WTC11 (cell line): ENCODE results near the gene MARCKSL1. TPM values are rescaled to one million over a fixed set of nuclear protein-coding genes. Genes with fewer than 3 reads are reported as not detected.

Source experiments
- ATAC-seq: fragments of 200-7000 bp; cut with Tn5 transposase; 2 replicates; pipeline ENCODE4 v1.10.0; 2021; ENCODE audit warnings: mild to moderate bottlenecking, moderate library complexity
- CTCF ChIA-PET: fragments of 300-600 bp; sonication (Branson Sonifier 250); formaldehyde crosslinking; loops from one replicate; lab custom pipeline; 2021; ENCODE audit warnings: antibody characterized with exemption; lab: Charles Lee
- POLR2A ChIA-PET: fragments of 350-600 bp; sonication (Branson Sonifier 250); formaldehyde crosslinking; loops from one replicate; lab custom pipeline; 2021; ENCODE audit warnings: antibody characterized with exemption; lab: Charles Lee
- DNase-seq: peaks from one replicate; pipeline ENCODE4 v3.0.0; 2021; ENCODE audit warnings: low spot score
- H3K27ac Mint-ChIP-seq: 2 replicates; pipeline ENCODE4 v1.8.0; 2021; ENCODE audit warnings: mixed read lengths
- H3K27me3 Mint-ChIP-seq: 2 replicates; pipeline ENCODE4 v1.8.0; 2021; ENCODE audit warnings: low read depth, mild to moderate bottlenecking, moderate library complexity, mixed read lengths
- H3K36me3 Mint-ChIP-seq: 2 replicates; pipeline ENCODE4 v1.8.0; 2021; ENCODE audit warnings: mixed read lengths
- H3K4me1 Mint-ChIP-seq: 2 replicates; pipeline ENCODE4 v1.8.0; 2022; ENCODE audit warnings: mixed read lengths
- H3K4me3 Mint-ChIP-seq: 2 replicates; pipeline ENCODE4 v1.8.0; 2021; ENCODE audit warnings: mild to moderate bottlenecking, moderate library complexity, mixed read lengths
- H3K9me3 Mint-ChIP-seq: 2 replicates; pipeline ENCODE4 v1.8.0; 2021; ENCODE audit warnings: mixed read lengths
- CREM ChIP-seq: sonication (generic); formaldehyde crosslinking; IDR thresholded peaks from 2 replicates; pipeline ENCODE4 v1.8.1; 2022; ENCODE audit warnings: mild to moderate bottlenecking, missing genetic modification reagents, moderate library complexity
- ELF4 ChIP-seq: sonication (generic); formaldehyde crosslinking; IDR thresholded peaks from 2 replicates; pipeline ENCODE4 v1.8.1; 2022; ENCODE audit warnings: low read depth, mild to moderate bottlenecking, moderate library complexity, missing genetic modification reagents
- FOXP1 ChIP-seq: sonication (generic); formaldehyde crosslinking; IDR thresholded peaks from 2 replicates; pipeline ENCODE4 v1.8.0; 2022; ENCODE audit warnings: missing genetic modification reagents, mild to moderate bottlenecking, moderate library complexity, borderline replicate concordance
- IRF2 ChIP-seq: sonication (generic); formaldehyde crosslinking; IDR thresholded peaks from 2 replicates; pipeline ENCODE4 v1.8.0; 2022; ENCODE audit warnings: low read depth, missing genetic modification reagents, borderline replicate concordance
- JAZF1 ChIP-seq: fragments of 250-450 bp; sonication (Bioruptor Pico); IDR thresholded peaks from 2 replicates; pipeline ENCODE4 v1.9.0; 2021; ENCODE audit warnings: moderate library complexity, mild to moderate bottlenecking, inconsistent platforms
- NR1H2 ChIP-seq: sonication (generic); formaldehyde crosslinking; IDR thresholded peaks from 2 replicates; pipeline ENCODE4 v1.9.0; 2021; ENCODE audit warnings: mild to moderate bottlenecking, moderate library complexity, missing genetic modification reagents
- NR3C1 ChIP-seq: sonication (generic); formaldehyde crosslinking; conservative IDR thresholded peaks from 2 replicates; pipeline ENCODE4 v1.8.1; 2023; ENCODE audit warnings: low read depth, mild to moderate bottlenecking, missing genetic modification reagents
- TEAD4 ChIP-seq: sonication (generic); formaldehyde crosslinking; IDR thresholded peaks from 2 replicates; pipeline ENCODE4 v1.8.0; 2022; ENCODE audit warnings: mild to moderate bottlenecking, missing genetic modification reagents
- ZNF232 ChIP-seq: sonication (generic); formaldehyde crosslinking; IDR thresholded peaks from 2 replicates; pipeline ENCODE4 v1.8.0; 2022; ENCODE audit warnings: mild to moderate bottlenecking, missing genetic modification reagents
- total RNA-seq: library from RNA; stranded (reverse); gene quantifications from 3 replicates; pipeline ENCODE4 v1.2.3, GENCODE V29; 2021
- TF ChIP-seq, protein P1 (sequence below): sonication (generic); formaldehyde crosslinking; IDR thresholded peaks from 2 replicates; pipeline ENCODE4 v1.8.1; 2023; ENCODE audit warnings: mild to moderate bottlenecking, missing genetic modification reagents, moderate library complexity
- TF ChIP-seq, protein P2 (sequence below): fragments of 250-450 bp; sonication (Bioruptor Pico); IDR thresholded peaks from 2 replicates; pipeline ENCODE4 v1.9.0; 2021; ENCODE audit warnings: moderate library complexity, mild to moderate bottlenecking, inconsistent platforms, borderline replicate concordance
- TF ChIP-seq, protein P3 (sequence below): fragments of 250-450 bp; sonication (Bioruptor Pico); IDR thresholded peaks from 2 replicates; pipeline ENCODE4 v2.1.2; 2022; ENCODE audit warnings: mild to moderate bottlenecking, moderate library complexity
- TF ChIP-seq, protein P4 (sequence below): sonication (generic); formaldehyde crosslinking; IDR thresholded peaks from 2 replicates; pipeline ENCODE4 v1.8.1; 2022; ENCODE audit warnings: low read depth, missing genetic modification reagents, borderline replicate concordance
- TF ChIP-seq, protein P5 (sequence below): sonication (generic); formaldehyde crosslinking; IDR thresholded peaks from 2 replicates; pipeline ENCODE4 v1.8.1; 2023; ENCODE audit warnings: mild to moderate bottlenecking, moderate library complexity, missing genetic modification reagents
- TF ChIP-seq, protein P6 (sequence below): sonication (generic); formaldehyde crosslinking; IDR thresholded peaks from 2 replicates; pipeline ENCODE4 v1.8.1; 2023; ENCODE audit warnings: mild to moderate bottlenecking, missing genetic modification reagents

MARCKSL1 gene
- total RNA-seq, 1 experiment from 2014 or later, result 450 TPM

DNA sequence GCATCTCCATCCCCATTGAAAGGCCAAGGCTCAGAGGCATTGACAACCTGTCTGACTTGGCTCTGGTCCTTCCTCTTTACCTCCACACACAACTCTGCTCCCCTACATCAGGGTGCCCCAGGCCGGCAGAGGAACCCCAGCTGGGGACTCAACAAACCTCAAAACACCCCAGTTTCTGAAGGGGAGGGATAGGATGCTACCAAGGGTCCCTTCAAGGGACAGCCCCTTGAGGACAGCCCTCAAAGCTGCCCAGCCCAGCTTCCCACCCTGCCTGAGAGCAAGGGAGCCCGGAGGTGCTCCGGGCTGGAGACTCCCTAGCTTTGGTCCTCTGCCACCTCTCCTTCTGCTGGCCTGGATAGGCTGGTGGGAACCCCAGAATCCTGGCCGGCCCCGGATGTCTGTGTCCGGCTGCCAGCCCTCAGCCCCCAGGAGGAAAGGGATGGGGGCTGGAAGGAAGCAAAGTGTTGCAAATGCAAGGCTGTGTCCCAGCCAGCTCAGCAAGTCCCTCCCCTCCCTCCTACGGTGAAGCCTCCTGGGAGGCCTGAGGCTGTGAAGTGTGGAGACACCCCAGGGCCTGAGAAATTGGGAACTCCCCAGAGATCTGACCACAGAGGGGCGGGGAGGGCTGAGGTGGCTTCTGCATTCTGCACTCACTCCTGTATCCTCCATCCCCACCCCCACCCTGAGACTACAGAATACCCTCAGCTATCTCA is 1.1 kb upstream of the MARCKSL1 start (continued):
- TF ChIP-seq, protein P1, sequence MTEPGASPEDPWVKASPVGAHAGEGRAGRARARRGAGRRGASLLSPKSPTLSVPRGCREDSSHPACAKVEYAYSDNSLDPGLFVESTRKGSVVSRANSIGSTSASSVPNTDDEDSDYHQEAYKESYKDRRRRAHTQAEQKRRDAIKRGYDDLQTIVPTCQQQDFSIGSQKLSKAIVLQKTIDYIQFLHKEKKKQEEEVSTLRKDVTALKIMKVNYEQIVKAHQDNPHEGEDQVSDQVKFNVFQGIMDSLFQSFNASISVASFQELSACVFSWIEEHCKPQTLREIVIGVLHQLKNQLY, result no peak
- TF ChIP-seq NR3C1 (CRISPR knock-in tag), result no peak
- no peak for TF ChIP-seq CREM
- TF ChIP-seq, protein P2, sequence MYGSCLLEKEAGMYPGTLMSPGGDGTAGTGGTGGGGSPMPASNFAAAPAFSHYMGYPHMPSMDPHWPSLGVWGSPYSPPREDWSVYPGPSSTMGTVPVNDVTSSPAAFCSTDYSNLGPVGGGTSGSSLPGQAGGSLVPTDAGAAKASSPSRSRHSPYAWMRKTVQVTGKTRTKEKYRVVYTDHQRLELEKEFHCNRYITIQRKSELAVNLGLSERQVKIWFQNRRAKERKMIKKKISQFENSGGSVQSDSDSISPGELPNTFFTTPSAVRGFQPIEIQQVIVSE, result no peak
- no peak for TF ChIP-seq NR1H2 (CRISPR knock-in tag)
- TF ChIP-seq JAZF1 (CRISPR knock-in tag), result no peak

DNA sequence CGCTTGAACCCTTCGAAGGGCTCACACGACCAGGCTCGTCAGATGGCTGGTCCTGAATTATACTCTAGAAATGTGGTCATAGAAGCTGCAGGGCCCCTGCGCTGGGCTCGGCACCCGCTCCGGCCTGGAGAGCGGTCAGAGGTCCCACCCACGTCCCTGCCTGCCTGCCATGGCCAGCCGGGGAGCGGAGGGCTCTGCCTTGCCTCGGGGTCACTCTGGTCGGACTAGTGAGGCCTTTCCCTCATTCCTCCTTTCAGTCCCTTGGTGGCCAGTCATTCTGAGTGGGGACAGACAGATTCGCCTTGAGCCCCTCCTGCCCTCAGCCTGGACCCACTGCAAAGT is 529 bp upstream of the MARCKSL1 start:
- POLR2A ChIA-PET, result interaction anchor here (0.6 to 2.8 kb wide), 14 partner anchors 10 to 332 kb away, joined by 3 to 18 read pairs (median 7); partner anchors contain the start of genes BSDC1, FAM229A, IQCC and TMEM39B
- ATAC-seq (peak; percentile 1; the same call in 1 of the 2 replicates), DNase-seq (no peak)
- no peaks in the 10 kb centered on the region for H3K9me3 Mint-ChIP-seq
- H3K36me3 Mint-ChIP-seq, result peaks cover 25% of the 10 kb centered on the region
- H3K4me1 Mint-ChIP-seq, result peaks cover 44% of the 10 kb centered on the region
- peaks cover 16% of the 10 kb centered on the region for H3K27me3 Mint-ChIP-seq
- no peak overlapping the region for H3K27ac Mint-ChIP-seq
- TF ChIP-seq, protein P3, sequence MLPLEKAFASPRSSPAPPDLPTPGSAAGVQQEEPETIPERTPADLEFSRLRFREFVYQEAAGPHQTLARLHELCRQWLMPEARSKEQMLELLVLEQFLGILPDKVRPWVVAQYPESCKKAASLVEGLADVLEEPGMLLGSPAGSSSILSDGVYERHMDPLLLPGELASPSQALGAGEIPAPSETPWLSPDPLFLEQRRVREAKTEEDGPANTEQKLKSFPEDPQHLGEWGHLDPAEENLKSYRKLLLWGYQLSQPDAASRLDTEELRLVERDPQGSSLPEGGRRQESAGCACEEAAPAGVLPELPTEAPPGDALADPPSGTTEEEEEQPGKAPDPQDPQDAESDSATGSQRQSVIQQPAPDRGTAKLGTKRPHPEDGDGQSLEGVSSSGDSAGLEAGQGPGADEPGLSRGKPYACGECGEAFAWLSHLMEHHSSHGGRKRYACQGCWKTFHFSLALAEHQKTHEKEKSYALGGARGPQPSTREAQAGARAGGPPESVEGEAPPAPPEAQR, result no peak
- TF ChIP-seq, protein P4, sequence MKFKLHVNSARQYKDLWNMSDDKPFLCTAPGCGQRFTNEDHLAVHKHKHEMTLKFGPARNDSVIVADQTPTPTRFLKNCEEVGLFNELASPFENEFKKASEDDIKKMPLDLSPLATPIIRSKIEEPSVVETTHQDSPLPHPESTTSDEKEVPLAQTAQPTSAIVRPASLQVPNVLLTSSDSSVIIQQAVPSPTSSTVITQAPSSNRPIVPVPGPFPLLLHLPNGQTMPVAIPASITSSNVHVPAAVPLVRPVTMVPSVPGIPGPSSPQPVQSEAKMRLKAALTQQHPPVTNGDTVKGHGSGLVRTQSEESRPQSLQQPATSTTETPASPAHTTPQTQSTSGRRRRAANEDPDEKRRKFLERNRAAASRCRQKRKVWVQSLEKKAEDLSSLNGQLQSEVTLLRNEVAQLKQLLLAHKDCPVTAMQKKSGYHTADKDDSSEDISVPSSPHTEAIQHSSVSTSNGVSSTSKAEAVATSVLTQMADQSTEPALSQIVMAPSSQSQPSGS (CRISPR knock-in tag), result no peak
- no peak for TF ChIP-seq TEAD4
- TF ChIP-seq ZNF232, result no peak
- no peak for TF ChIP-seq IRF2 (CRISPR knock-in tag)
- TF ChIP-seq, protein P5, sequence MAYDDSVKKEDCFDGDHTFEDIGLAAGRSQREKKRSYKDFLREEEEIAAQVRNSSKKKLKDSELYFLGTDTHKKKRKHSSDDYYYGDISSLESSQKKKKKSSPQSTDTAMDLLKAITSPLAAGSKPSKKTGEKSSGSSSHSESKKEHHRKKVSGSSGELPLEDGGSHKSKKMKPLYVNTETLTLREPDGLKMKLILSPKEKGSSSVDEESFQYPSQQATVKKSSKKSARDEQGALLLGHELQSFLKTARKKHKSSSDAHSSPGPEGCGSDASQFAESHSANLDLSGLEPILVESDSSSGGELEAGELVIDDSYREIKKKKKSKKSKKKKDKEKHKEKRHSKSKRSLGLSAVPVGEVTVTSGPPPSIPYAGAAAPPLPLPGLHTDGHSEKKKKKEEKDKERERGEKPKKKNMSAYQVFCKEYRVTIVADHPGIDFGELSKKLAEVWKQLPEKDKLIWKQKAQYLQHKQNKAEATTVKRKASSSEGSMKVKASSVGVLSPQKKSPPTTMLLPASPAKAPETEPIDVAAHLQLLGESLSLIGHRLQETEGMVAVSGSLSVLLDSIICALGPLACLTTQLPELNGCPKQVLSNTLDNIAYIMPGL, result no peak
- TF ChIP-seq ELF4 (CRISPR knock-in tag), result no peak
- no peak for TF ChIP-seq FOXP1 (CRISPR knock-in tag)
- TF ChIP-seq, protein P6, sequence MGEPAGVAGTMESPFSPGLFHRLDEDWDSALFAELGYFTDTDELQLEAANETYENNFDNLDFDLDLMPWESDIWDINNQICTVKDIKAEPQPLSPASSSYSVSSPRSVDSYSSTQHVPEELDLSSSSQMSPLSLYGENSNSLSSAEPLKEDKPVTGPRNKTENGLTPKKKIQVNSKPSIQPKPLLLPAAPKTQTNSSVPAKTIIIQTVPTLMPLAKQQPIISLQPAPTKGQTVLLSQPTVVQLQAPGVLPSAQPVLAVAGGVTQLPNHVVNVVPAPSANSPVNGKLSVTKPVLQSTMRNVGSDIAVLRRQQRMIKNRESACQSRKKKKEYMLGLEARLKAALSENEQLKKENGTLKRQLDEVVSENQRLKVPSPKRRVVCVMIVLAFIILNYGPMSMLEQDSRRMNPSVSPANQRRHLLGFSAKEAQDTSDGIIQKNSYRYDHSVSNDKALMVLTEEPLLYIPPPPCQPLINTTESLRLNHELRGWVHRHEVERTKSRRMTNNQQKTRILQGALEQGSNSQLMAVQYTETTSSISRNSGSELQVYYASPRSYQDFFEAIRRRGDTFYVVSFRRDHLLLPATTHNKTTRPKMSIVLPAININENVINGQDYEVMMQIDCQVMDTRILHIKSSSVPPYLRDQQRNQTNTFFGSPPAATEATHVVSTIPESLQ (CRISPR knock-in tag), result no peak
- TF ChIP-seq JAZF1 (CRISPR knock-in tag), result no peak
- peak overlapping the region; percentile 66 for H3K4me3 Mint-ChIP-seq
- CTCF ChIA-PET, result interaction anchor here (0.5 to 2.4 kb wide), 10 partner anchors 10 to 264 kb away, joined by 3 to 17 read pairs (median 3); partner anchors contain the start of genes BSDC1 and TMEM39B
